Natural killer cell (primary cell): ENCODE results near the gene CDH23. TPM values are rescaled to one million over a fixed set of nuclear protein-coding genes. Genes with fewer than 3 reads are reported as not detected.

Experiments
- ATAC-seq, 3 donors: fragments of 150-1000 bp in 2 of 3; fragments of 200-7000 bp in 1 of 3; cut with Tn5 transposase; 1 replicate in 1 of 3; 2 replicates in 2 of 3; pipeline ENCODE4 v1.10.0; 2021; ENCODE audit warnings: mild to moderate bottlenecking in 2 of 3, moderate library complexity in 2 of 3
- DNase-seq, 2 donors: peaks; one replicate each; pipeline versions ENCODE4 v3.0.0 to v3.0.0-alpha.2; 2013 to 2021; ENCODE audit warnings: mixed read lengths in 1 of 2
- H3K27ac ChIP-seq: one replicate; pipeline ENCODE4 v1.5.1; 2013; ENCODE audit warnings: mild to moderate bottlenecking, low read length
- H3K27me3 ChIP-seq: one replicate; pipeline ENCODE4 v1.6.1; 2013; ENCODE audit warnings: low read length; ENCODE audit not compliant: control insufficient read depth, insufficient read depth
- H3K36me3 ChIP-seq: one replicate; pipeline ENCODE4 v1.6.1; 2013; ENCODE audit warnings: low read length; ENCODE audit not compliant: control insufficient read depth, insufficient read depth
- H3K4me1 ChIP-seq: one replicate; pipeline ENCODE4 v1.6.1; 2013; ENCODE audit warnings: low read length; ENCODE audit not compliant: control insufficient read depth, insufficient read depth
- H3K4me3 ChIP-seq: one replicate; pipeline ENCODE4 v1.5.1; 2013; ENCODE audit warnings: low read length
- H3K9me3 ChIP-seq: one replicate; pipeline ENCODE4 v1.6.1; 2013; ENCODE audit warnings: low read length; ENCODE audit not compliant: control insufficient read depth, insufficient read depth
- H3K27ac Mint-ChIP-seq, 2 donors: one replicate each; pipeline ENCODE4 v1.8.0; 2022; ENCODE audit warnings: mild to moderate bottlenecking in 2 of 2, mixed read lengths in 2 of 2, moderate library complexity in 1 of 2
- H3K27me3 Mint-ChIP-seq, 2 donors: one replicate each; pipeline ENCODE4 v1.8.0; 2022; ENCODE audit warnings: low read depth in 2 of 2, mixed read lengths in 2 of 2
- H3K36me3 Mint-ChIP-seq: one replicate; pipeline ENCODE4 v1.8.0; 2022; ENCODE audit warnings: mixed read lengths
- H3K4me1 Mint-ChIP-seq, 2 donors: one replicate each; pipeline ENCODE4 v1.8.0; 2022; ENCODE audit warnings: mixed read lengths in 2 of 2
- H3K4me3 Mint-ChIP-seq: one replicate; pipeline ENCODE4 v1.8.0; 2022; ENCODE audit warnings: mild to moderate bottlenecking, moderate library complexity, mixed read lengths
- H3K9me3 Mint-ChIP-seq, 2 donors: one replicate each; pipeline ENCODE4 v1.8.0; 2022; ENCODE audit warnings: mixed read lengths in 2 of 2
- CTCF ChIP-seq: fragments of 200-600 bp; IDR thresholded peaks from one replicate; pipeline ENCODE4 v1.8.0; 2022; ENCODE audit warnings: antibody characterized with exemption
- WGBS: methylation state at CpG from one replicate; pipeline ENCODE4 v1.1.7; 2013; ENCODE audit warnings: missing lambda C conversion rate; ENCODE audit not compliant: insufficient coverage; 5-methylcytosine and 5-hydroxymethylcytosine counted together
- intact Hi-C: fragments of 100-400 bp; cut with micrococcal nuclease; formaldehyde crosslinking; loops from one replicate; pipeline ENCODE4 v1.14.2; 2022
- total RNA-seq, 4 donors: library from RNA; stranded (reverse); fragments of 120-200 nt in 1 of 4; gene quantifications; one replicate each; pipeline versions ENCODE4 v1.2.3 to v1.2.4, GENCODE V29; 2013 to 2022

The CDH23 gene
- total RNA-seq, 3 donors from 2014 or later (not counting 1 experiment from before 2014, with no cell fraction given) = 1.2 to 6.0 (median 4.3) TPM

- Histone ChIP-seq H3K9me3 (no peaks in the 10 kb centered on the region), H3K36me3 (peaks cover 56% of the 10 kb centered on the region), H3K4me1 (peaks cover 93% of the 10 kb centered on the region), H3K27me3 (no peaks in the 10 kb centered on the region), H3K4me3 (no peak overlapping the region), H3K27ac (peak overlapping the region; percentile 96)
- H3K27ac Mint-ChIP-seq = peak overlapping the region; percentile 98
- H3K9me3 Mint-ChIP-seq = no peaks in the 10 kb centered on the region
- WGBS = 36% methylated on average over 8 of the region's 10 CpGs
- no peak for TF ChIP-seq CTCF
- peak in 1 of 2 donors; percentile 51 for DNase-seq
- peaks cover 85 to 93% of the 10 kb centered on the region in 2 donors for H3K4me1 Mint-ChIP-seq
- H3K27me3 Mint-ChIP-seq = no peaks in the 10 kb centered on the region
- peak overlapping the region; percentile 89 for H3K4me3 Mint-ChIP-seq
- intact Hi-C loops = no loop called here
- peak; percentile 34 to 52 (median 47) for ATAC-seq
- no peaks in the 10 kb centered on the region for H3K36me3 Mint-ChIP-seq
Measured at GRCh38 chr10:71766717-71767419, 370.1 kb downstream of the CDH23 start.

- DNase-seq = no peak
- Histone ChIP-seq H3K4me3 (no peak overlapping the region), H3K9me3 (no peaks in the 10 kb centered on the region), H3K36me3 (peaks cover 49% of the 10 kb centered on the region), H3K4me1 (peaks cover 93% of the 10 kb centered on the region), H3K27me3 (no peaks in the 10 kb centered on the region), H3K27ac (peak overlapping the region; percentile 96)
- no peaks in the 10 kb centered on the region for H3K9me3 Mint-ChIP-seq
- no peaks in the 10 kb centered on the region for H3K27me3 Mint-ChIP-seq
- H3K36me3 Mint-ChIP-seq = no peaks in the 10 kb centered on the region
- no peak for ATAC-seq
- intact Hi-C loops = loop anchor here (2.0 kb wide), 1 partner anchor 19 kb away; no protein-coding TSS in a partner anchor
- H3K4me1 Mint-ChIP-seq = peaks cover 85 to 93% of the 10 kb centered on the region in 2 donors
- no peak for TF ChIP-seq CTCF
- WGBS = 77% methylated on average over 10 of the region's 10 CpGs
- H3K4me3 Mint-ChIP-seq = peak overlapping the region; percentile 89
- peak overlapping the region; percentile 98 for H3K27ac Mint-ChIP-seq
Measured at GRCh38 chr10:71767420-71768035, 370.8 kb downstream of the CDH23 start.

- H3K36me3 ChIP-seq = peaks cover 35% of the 10 kb centered on the region
- Mint-ChIP-seq H3K4me3 (peak overlapping the region; percentile 82), H3K4me1 (peaks cover 83 to 92% of the 10 kb centered on the region in 2 donors), H3K27me3 (no peaks in the 10 kb centered on the region), H3K27ac (peak overlapping the region; percentile 98), H3K9me3 (no peaks in the 10 kb centered on the region), H3K36me3 (no peaks in the 10 kb centered on the region)
- no peaks in the 10 kb centered on the region for H3K27me3 ChIP-seq
- no peaks in the 10 kb centered on the region for H3K9me3 ChIP-seq
- H3K4me1 ChIP-seq = peaks cover 94% of the 10 kb centered on the region
- ATAC-seq = peak in 1 of 3 donors; percentile 7
- peak overlapping the region; percentile 96 for H3K27ac ChIP-seq
- 24% methylated on average over 2 of the region's 5 CpGs for WGBS
- DNase-seq = peak in 1 of 2 donors; percentile 61
- intact Hi-C loops = loop anchor here (2.0 kb wide), 1 partner anchor 21 kb away; no protein-coding TSS in a partner anchor
- H3K4me3 ChIP-seq = peak overlapping the region; percentile 25
- TF ChIP-seq CTCF = no peak
Measured at GRCh38 chr10:71769279-71769823, 372.6 kb downstream of the CDH23 start.
